A204.1 (cell line): ENCODE results near the gene BACH2.

Experiments
- FAIRE-seq: peaks from 2 replicates; lab custom pipeline; 2012; peaks lifted over from hg19 to GRCh38; lab: Jason Lieb, UNC

The BACH2 gene

DNA sequence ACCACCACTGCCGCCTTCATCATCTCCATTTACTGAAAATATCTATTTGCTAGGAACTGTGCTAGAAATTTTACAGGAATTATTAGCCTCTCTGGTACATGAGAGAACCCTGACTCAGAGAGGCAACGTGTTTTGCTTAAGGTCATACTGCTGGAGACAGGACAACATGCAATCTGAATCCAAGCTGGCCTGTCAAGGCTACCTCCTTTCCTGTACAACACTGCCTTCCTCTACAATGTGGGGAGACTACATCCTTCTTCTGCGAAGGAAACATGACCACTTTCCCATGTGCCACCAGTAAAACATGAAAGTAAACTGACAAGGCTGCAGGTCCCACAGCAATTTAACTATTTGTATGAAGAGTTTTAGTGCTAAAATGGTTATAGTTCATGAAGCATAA, 200.9 kb downstream of the BACH2 start:
- FAIRE-seq = no peak

GRCh38 chr6:90095145-90095544, 201.5 kb downstream of the BACH2 start:
- FAIRE-seq = no peak

- no peak for FAIRE-seq
Observed at GRCh38 chr6:90093558-90094073, 203.0 kb downstream of the BACH2 start.

GRCh38 chr6:90090866-90091265, 205.8 kb downstream of the BACH2 start:
- FAIRE-seq = no peak

GRCh38 chr6:90088009-90088408, 208.6 kb downstream of the BACH2 start:
- FAIRE-seq = no peak

- no peak for FAIRE-seq
Observed at GRCh38 chr6:90087106-90087833, 209.4 kb downstream of the BACH2 start.

GRCh38 chr6:90086517-90086916, 210.1 kb downstream of the BACH2 start:
- FAIRE-seq = no peak

- no peak for FAIRE-seq
Observed at GRCh38 chr6:90083891-90084290, 212.8 kb downstream of the BACH2 start.

DNA sequence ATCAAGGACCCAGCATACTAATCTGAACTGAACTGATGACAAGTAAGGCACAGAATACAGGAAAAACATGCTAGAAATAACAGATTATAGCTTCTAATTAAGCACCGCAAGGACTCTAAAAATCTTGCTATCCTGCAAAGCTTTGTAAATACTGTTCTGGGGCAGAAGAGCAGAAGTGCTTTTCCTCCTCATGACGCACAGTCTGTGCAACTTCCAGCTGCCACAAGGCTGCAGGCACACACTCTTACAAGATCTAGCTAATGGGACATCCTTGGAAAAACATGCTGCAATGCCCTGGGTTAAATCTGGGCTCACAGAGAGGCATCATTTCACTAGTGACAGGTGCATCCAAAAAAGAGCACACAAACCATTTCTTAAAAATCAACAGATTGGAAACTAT, 213.8 kb downstream of the BACH2 start:
- no peak for FAIRE-seq

GRCh38 chr6:90080876-90081481, 215.7 kb downstream of the BACH2 start:
- FAIRE-seq = no peak

DNA sequence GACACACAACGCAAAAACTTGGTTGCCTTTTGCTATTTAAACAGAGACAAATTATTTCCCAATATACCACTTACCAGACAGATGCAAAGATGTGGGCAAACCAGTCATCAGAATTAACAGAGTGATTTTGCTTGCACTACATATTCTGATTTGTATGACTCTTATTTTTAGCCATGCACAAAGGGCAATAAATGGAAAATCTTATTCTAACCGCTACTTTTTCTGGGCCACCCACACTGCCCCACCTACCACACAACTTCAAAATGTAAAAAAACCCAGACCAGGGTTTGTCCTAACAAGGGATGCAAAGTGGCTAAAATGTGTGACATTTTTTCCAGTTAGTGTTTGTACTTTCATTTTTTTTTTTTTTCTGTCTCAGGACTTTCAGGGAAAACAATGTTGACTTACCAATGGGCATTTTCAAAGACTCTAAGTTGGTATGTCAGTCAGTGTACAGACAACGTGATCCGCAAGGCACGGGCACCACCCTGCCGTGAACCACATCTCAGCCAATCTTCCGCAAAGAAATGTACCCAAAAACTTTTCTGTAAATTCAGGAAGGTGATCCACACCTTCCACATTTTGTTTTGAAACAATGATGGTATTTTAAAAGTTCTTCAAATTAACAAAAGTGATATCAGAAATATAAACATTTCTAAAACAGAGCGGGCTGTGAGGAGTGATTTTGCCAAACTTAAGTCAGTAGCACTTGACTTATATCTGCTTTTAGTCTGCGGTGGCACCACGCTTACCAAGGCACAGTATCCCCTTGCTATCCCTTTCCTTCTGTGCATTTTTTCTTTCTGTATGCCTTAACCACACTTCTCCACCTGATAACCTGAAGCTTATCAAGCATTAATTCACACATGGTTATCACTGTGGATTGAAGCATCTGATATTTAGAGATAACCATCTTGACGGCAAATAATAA, 216.8 kb downstream of the BACH2 start:
- no peak for FAIRE-seq

DNA sequence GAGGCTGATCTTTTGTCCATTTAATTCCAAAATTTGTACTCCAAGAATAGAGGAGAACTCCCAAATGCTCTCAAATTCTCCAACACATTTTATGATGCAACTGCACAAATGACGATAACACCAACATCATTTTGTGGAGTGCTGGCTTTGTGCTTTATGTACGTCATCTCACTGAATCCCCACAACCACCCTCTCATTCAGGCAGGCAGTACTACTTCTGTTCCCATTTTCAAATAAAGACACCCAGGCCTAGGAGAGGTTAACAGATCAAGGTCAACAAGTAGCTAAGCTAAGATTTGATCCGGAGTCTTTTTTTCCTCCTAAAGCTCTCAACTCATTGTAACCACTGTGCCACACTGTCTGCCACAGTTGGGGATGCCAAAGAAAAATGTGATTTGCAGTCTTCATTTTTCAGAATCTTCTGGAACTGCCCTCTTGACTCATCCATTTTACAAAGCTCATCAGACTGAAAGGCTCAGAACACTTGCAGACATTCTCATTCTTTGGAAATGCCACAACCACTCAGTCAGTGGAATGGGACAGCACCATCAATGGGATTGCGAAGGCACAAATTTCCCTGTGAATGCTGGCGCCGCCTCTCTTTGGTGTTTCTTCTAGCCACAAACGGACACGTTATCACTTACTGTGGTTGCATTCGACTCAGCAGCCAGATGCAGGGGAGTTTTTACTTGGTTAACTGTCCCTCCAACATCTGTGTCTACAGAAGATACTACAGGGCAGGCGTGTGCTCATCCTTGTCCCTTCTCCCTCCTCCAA, 217.9 kb downstream of the BACH2 start:
- FAIRE-seq = no peak

- no peak for FAIRE-seq
Observed at GRCh38 chr6:90076511-90077415, 219.9 kb downstream of the BACH2 start.

- FAIRE-seq = no peak
Observed at GRCh38 chr6:90074161-90074850, 222.3 kb downstream of the BACH2 start.

GRCh38 chr6:90072935-90073464, 223.6 kb downstream of the BACH2 start:
- no peak for FAIRE-seq

GRCh38 chr6:90072501-90072900, 224.1 kb downstream of the BACH2 start:
- FAIRE-seq = no peak

DNA sequence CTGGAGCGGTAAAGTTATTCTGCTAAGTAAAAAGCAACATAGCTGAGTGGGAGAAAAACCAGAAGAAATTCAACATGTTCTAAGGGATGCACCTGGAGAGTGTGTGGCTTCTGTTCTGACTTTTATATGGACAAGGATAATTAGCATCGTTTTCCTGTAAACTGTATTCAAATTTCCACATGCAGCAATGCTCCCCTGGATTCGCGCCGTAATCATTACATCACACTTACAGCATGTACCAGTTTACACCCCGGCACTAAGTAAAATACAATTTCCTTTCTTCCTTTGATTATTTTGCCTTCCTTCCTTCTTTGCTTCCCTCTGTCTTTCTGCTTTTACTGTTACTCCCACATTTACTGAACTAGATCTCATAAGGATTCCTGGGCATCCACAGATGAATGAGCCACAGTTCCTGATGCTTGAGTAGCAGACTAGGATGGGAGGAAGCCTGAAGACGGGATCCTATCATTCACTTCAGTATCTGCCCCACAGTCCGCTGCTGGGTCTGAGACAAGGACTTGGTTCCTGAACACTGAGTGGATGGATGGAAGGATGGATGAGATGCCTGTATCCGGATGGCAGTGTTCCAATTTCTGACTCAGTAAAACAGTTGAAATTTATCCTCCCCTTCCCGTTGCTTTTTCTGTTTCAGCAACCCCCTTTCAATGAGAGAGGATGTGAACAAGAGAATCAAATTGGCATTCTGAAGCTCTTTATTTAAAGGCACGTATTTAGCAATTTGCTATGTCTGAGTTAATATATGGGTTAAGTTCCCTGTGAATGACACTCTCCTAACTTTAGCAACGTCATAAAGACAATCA, 227.7 kb downstream of the BACH2 start:
- FAIRE-seq = no peak

- no peak for FAIRE-seq
Observed at GRCh38 chr6:90068264-90068663, 228.4 kb downstream of the BACH2 start.

- no peak for FAIRE-seq
Observed at GRCh38 chr6:90066697-90067096, 229.9 kb downstream of the BACH2 start.
